Endometrial microvascular endothelial cells (primary cell): Measurements from ENCODE around the gene ZNF32. TPM values are rescaled to one million over a fixed set of nuclear protein-coding genes. Genes with fewer than 3 reads are reported as not detected.

Experiments used
- in situ Hi-C: cut with HindIII; loops from 2 replicates; pipeline ENCODE4 v1.10.0; 2017; ENCODE audit warnings: low sequenced_read_pairs, low pct_unique_long_range_greater_than_20kb; ENCODE audit errors: inconsistent ontology term
- total RNA-seq: library from RNA; depleted of rRNA; stranded (reverse); fragments of >200 nt; gene quantifications from one replicate; pipeline ENCODE4 v1.2.3, GENCODE V29; 2015; ENCODE audit errors: inconsistent ontology term

The ZNF32 gene
- total RNA-seq, 1 donor from 2014 or later: 30.2 TPM

- in situ Hi-C loops: no loop called here
Measured at GRCh38 chr10:43595739-43596298, 52.9 kb downstream of the ZNF32 start.

GRCh38 chr10:43594944-43595589, 53.6 kb downstream of the ZNF32 start:
- in situ Hi-C loops: no loop called here

Other genes starting within 250 kb of the ZNF32 start
- 235 TPM for gene HNRNPF, start 239.7 kb downstream of the ZNF32 start, total RNA-seq
- gene ZNF487, start 211.8 kb downstream of the ZNF32 start, total RNA-seq: 0.09 TPM
- 4.7 TPM for gene ZNF239, start 74.3 kb downstream of the ZNF32 start, total RNA-seq
- gene ZNF485, start 42.4 kb downstream of the ZNF32 start, total RNA-seq: 1.8 TPM